Spinal cord (tissue), 10 donors: ENCODE measurements around the gene HTR4. TPM values are rescaled to one million over a fixed set of nuclear protein-coding genes. Genes with fewer than 3 reads are reported as not detected.
"Not testable (repeated sequence)": the region's sequence is repeated elsewhere in the genome, so short reads cannot be mapped to it uniquely, and the experiment has no call there.

Experiments
- DNase-seq, 6 donors: peaks; one replicate each; pipeline versions ENCODE4 v3.0.0 to v3.0.0-alpha.2; 2013 to 2015; ENCODE audit warnings: low spot score in 6 of 6, low read depth in 4 of 6
- H3K27ac ChIP-seq: one replicate; pipeline ENCODE4 v1.5.1; 2013; ENCODE audit warnings: low read depth, low read length, control low read depth
- H3K27me3 ChIP-seq: one replicate; pipeline ENCODE4 v1.6.1; 2013; ENCODE audit warnings: low read length; ENCODE audit not compliant: control insufficient read depth, insufficient read depth
- H3K36me3 ChIP-seq: one replicate; pipeline ENCODE4 v1.6.1; 2013; ENCODE audit warnings: low read length; ENCODE audit not compliant: control insufficient read depth, insufficient read depth
- H3K4me1 ChIP-seq: one replicate; pipeline ENCODE4 v1.6.1; 2013; ENCODE audit warnings: low read length; ENCODE audit not compliant: control insufficient read depth, insufficient read depth
- H3K4me3 ChIP-seq: one replicate; pipeline ENCODE4 v1.5.1; 2013; ENCODE audit warnings: low read depth, low read length, control low read depth
- H3K9me3 ChIP-seq: one replicate; pipeline ENCODE4 v1.6.1; 2013; ENCODE audit warnings: low read length; ENCODE audit not compliant: control insufficient read depth, insufficient read depth
- WGBS: methylation state at CpG from one replicate; pipeline ENCODE4 v1.1.5; 2013; ENCODE audit warnings: missing lambda C conversion rate; ENCODE audit not compliant: insufficient coverage; 5-methylcytosine and 5-hydroxymethylcytosine counted together
- polyA plus RNA-seq, 2 donors: library from polyadenylated mRNA; unstranded; fragments of 120-200 nt; gene quantifications; one replicate each; pipeline ENCODE4 v1.2.1, GENCODE V29; 2013; ENCODE audit not compliant: insufficient read length in 2 of 2
- total RNA-seq, 2 donors: library from RNA; depleted of rRNA in 1 of 2; stranded (reverse); fragments of 120-200 nt in 1 of 2; fragments of >200 nt in 1 of 2; gene quantifications; one replicate each; pipeline versions ENCODE4 v1.2.3 to v1.2.4, GENCODE V29; 2013 to 2014
- donor health status: healthy.

HTR4 gene
- total and polyA plus RNA-seq, 4 donors, result 0.94 to 6.6 (median 1.6) TPM

DNA sequence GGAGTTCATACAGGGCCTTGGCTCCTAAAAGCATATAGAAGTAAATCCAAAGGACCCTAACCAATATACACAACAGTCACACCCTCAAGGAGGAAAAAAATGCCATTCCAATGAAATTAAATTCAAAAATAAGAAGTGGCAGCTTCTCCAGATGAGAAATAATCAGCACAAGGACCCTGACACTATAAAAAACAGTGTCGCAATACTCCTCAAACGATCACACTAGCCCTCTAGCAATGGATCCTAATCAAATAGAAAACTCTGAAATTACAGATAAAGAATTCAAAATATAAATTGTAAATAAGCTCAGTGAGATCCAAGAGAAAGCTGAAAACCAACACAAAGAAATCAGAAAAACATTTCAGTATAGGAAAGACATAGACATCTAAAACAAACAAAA is 33.5 kb upstream of the HTR4 start:
- no CpG with 5 or more reads among the region's 2 CpGs for WGBS
- no peak for DNase-seq

DNA sequence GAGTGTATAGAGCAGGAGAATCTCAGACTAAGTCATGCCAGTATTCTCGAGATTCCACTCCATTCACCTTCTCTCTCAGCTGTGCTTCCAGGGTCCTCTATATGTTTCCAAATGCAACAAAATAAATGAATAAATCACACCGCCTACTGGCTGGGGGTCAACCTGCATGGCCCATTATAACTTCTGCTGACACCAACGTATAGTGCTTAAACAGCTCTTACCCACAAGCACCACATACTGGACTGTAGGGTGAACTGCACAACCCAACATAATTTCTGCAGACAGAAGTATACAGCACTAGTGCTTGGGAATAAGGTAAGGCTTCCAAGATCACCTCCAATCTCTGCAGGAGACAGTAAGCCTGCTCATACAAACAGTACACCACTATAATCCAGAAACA is 33.1 kb upstream of the HTR4 start:
- no peak for DNase-seq

More for the DNA sequence above, 33.5 kb upstream of the HTR4 start:
- no peak overlapping the region for H3K4me3 ChIP-seq
- H3K27ac ChIP-seq, result no peak overlapping the region
- H3K27me3 ChIP-seq, result no peaks in the 10 kb centered on the region
- no peaks in the 10 kb centered on the region for H3K36me3 ChIP-seq
- H3K4me1 ChIP-seq, result no peaks in the 10 kb centered on the region
- peaks cover 1% of the 10 kb centered on the region for H3K9me3 ChIP-seq

DNA sequence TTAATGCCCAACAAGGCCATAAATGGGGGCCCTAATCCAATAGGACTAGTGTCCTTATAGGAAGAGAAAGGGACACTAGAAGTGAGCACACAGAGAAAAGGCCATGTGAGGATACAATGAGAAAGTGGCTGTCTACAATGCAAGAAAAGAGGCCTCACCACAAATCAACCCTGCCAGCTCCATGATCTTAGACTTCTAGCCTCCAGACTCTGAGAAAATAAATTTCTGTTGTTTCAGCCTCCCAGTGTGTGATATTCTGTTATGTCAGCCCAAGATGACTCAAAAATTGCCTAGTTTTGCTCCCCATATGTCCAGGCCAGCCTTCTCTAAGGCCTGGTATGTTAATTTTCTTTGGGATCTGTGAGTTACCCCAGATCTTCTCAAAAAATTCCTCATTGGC is 32.3 kb upstream of the HTR4 start:
- H3K27ac ChIP-seq, result no peak overlapping the region
- H3K9me3 ChIP-seq, result peaks cover 1% of the 10 kb centered on the region
- no peak overlapping the region for H3K4me3 ChIP-seq
- H3K27me3 ChIP-seq, result no peaks in the 10 kb centered on the region
- no peaks in the 10 kb centered on the region for H3K4me1 ChIP-seq
- H3K36me3 ChIP-seq, result no peaks in the 10 kb centered on the region
- no peak for DNase-seq

More for the DNA sequence above, 33.1 kb upstream of the HTR4 start:
- Histone ChIP-seq H3K4me3 (no peak overlapping the region), H3K36me3 (no peaks in the 10 kb centered on the region), H3K9me3 (peaks cover 1% of the 10 kb centered on the region), H3K4me1 (no peaks in the 10 kb centered on the region), H3K27ac (no peak overlapping the region), H3K27me3 (no peaks in the 10 kb centered on the region)
- no CpG with 5 or more reads among the region's 3 CpGs for WGBS

DNA sequence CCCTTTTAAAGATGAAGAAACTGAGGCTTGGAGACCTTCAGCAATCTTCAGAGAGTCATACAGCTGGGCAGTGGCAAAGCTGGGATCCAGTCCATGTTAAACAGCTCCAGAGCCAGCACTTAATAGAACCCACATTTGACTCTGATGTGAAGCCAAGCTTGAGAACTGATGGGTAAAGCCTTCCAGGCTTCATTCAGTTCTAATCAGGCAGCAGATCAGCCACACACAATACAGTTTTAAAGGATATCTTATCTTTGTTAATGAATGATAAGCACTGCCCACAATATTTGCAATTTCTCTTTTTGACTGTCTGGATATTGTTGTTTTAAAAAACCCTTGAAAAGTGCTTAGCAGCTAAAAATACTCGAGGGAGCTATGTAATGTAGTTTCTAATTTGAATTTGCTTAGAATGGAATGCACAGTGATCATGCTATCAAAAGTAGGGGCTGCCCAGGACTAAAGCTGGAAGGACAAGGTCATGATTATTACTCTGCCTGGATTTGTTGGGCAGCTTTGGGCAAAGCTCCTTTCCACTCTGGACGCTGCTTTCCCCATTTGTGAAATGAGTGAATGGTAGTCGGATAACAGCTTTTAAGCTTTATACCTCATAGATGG is 31.3 kb upstream of the HTR4 start:
- H3K36me3 ChIP-seq, result no peaks in the 10 kb centered on the region
- peaks cover 1% of the 10 kb centered on the region for H3K9me3 ChIP-seq
- no peaks in the 10 kb centered on the region for H3K4me1 ChIP-seq
- no peak overlapping the region for H3K4me3 ChIP-seq
- 83% methylated on average over 1 of the region's 3 CpGs for WGBS
- H3K27me3 ChIP-seq, result no peaks in the 10 kb centered on the region
- peak in 1 of 6 donors; percentile 11 for DNase-seq
- no peak overlapping the region for H3K27ac ChIP-seq

DNA sequence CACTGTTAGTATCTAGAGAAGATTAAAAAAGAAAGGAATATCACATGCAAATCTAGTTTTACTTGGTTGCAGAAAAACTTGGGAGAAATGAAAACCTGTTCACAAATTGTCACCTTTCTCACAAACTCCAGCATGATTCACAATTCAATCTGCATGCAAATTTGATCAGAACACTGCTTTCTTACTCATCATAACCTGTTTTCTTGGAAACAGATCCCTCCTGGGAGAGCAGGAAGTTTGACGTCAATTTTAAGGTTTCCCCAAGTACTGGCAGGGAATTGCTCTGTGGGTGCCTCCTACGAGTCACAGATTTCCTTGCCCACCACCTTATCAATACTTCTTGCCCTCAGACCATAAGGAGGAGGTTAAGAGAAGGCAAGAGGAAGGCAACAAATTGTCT is 30.2 kb upstream of the HTR4 start:
- Histone ChIP-seq H3K27ac (no peak overlapping the region), H3K36me3 (no peaks in the 10 kb centered on the region), H3K4me3 (no peak overlapping the region), H3K9me3 (peaks cover 1% of the 10 kb centered on the region), H3K27me3 (no peaks in the 10 kb centered on the region), H3K4me1 (no peaks in the 10 kb centered on the region)
- DNase-seq, result no peak
- no CpG with 5 or more reads among the region's 2 CpGs for WGBS

DNA sequence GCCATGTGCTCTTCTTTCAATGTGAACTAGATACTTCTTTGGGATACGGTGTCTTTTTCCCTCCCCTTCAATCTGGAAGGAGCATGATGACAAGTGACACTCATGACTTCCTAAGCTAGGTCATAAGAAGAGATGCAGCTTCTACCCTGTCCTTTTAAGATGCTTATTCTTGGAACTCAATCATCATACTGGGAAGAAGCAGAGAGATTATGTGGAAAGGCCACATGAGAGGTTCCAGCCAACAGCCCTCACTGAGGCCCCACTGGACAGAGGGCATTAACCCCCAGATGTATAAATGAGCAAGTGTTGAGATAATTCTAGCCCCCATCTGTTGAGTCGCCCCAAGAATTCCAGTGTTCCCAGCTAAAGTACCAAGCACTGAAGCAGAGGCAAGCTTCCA is 29.3 kb upstream of the HTR4 start:
- WGBS, result no CpG with 5 or more reads among the region's 2 CpGs
- no peaks in the 10 kb centered on the region for H3K36me3 ChIP-seq
- DNase-seq, result no peak

DNA sequence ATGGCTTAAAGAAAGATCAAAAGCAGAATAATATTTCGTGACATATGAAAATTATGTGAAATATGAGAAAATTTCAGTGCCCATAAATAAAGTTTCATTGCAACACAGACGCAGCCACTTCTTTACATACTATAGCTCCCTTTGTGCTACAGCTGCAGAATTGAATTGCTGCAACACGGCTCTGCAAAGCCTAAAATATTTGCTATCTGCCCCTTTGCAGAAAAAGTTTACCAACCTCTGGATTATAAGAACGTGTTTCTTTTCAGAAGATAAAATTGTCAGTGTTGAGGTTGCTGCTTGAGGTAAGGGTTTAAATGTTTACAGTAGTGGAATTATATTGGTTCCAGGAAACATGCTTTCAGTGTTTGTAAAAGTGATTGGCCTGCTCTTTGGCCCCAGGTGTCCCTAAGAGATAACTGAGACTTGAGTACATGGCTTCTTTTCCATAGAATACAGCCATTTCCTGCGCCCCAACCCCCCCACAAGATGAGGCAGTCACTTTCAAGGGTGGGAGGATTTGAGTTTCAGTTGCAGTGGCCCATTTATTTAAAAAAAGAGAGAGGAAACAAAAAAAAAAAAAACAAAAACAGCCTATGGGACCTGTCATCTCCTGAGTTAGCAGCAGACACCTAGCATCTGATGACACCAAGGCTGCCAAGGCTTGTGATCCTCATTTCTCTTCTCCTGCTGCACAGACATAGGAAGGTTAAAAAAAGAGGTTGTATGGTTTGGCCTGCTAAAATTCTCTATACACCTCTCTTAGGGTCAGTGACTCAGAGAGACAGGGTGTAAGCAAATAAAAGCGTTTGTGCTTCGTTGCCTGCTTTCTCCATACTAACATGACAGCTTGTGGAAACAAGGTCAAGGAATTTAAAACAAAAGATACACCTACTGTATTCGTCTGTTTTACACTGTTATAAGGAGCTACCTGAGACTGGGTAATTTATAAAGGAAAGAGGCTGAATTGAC is 28.0 kb upstream of the HTR4 start:
- H3K4me1 ChIP-seq, result no peaks in the 10 kb centered on the region
- H3K27ac ChIP-seq, result no peak overlapping the region
- H3K9me3 ChIP-seq, result no peaks in the 10 kb centered on the region
- DNase-seq, result no peak
- H3K27me3 ChIP-seq, result no peaks in the 10 kb centered on the region
- H3K4me3 ChIP-seq, result no peak overlapping the region
- no peaks in the 10 kb centered on the region for H3K36me3 ChIP-seq
- WGBS, result 38% methylated on average over 2 of the region's 8 CpGs

More for the DNA sequence above, 29.3 kb upstream of the HTR4 start:
- H3K4me1 ChIP-seq, result no peaks in the 10 kb centered on the region
- H3K27ac ChIP-seq, result no peak overlapping the region
- H3K4me3 ChIP-seq, result no peak overlapping the region
- H3K27me3 ChIP-seq, result no peaks in the 10 kb centered on the region
- no peaks in the 10 kb centered on the region for H3K9me3 ChIP-seq

DNA sequence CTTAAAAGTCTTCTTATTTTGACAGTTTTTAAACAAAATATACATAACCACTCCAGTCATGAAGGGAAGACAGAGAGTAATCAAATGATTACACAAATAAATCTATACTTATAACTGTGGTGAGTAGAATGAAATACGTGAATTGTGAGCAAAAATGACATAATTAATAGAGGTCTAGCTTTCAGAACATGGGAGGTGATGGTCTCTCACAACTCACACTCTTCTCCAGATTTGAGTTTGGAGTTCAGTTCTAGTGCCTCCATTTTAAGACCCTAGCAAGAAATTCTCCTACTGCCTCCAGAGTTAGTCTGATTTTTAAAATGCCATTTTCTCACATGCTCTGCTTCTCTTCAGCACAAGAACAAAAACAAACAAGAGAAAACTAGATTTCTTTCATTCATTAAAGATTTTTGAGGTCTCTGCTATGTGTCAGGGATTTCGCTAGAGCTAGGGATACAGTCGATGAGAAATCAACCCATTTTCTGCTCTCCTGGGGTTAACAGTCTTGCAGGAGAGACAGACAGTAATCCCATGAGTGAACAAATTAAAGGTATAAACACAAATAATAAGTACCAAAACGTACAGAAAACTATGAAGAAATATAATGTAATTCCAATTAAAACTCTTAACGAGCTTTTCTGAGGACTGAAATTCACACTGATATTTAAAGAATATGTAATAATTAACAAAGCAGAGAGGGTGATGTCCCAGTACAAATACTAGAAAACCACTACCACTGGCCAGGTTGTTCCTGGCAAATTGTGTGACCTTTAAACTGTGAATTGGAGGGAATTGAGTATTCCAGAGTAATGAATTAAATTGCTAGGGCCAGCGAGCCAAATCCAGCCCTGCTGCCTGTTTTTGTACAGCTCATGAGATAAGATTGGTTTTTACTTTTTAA is 27.1 kb upstream of the HTR4 start:
- Histone ChIP-seq H3K4me3 (no peak overlapping the region), H3K27me3 (no peaks in the 10 kb centered on the region), H3K4me1 (no peaks in the 10 kb centered on the region), H3K36me3 (no peaks in the 10 kb centered on the region), H3K27ac (no peak overlapping the region), H3K9me3 (no peaks in the 10 kb centered on the region)
- no peak for DNase-seq
- WGBS, result 67% methylated on average over 1 of the region's 6 CpGs

DNA sequence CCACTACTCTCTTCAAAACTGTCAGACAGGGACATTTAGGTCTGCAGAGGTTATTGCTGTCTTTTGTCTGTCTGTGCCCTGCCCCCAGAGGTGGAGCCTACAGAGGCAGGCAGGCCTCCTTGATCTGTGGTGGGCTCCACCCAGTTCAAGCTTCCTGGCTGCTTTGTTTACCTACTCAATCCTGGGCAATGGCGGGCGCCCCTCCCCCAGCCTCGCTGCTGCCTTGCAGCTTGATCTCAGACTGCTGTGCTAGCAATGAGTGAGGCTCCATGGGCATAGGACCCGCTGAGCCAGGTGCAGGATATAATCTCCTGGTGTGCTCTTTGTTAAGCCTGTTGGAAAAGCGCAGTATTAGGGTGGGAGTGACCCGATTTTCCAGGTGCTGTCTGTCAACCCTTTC is 19.4 kb upstream of the HTR4 start:
- H3K36me3 ChIP-seq, DNase-seq, H3K4me1 ChIP-seq, H3K4me3 ChIP-seq, H3K27me3 ChIP-seq, H3K27ac ChIP-seq, H3K9me3 ChIP-seq: not testable (repeated sequence)
- 88% methylated on average over 6 of the region's 6 CpGs for WGBS
